ENCODE data around the gene NCAM2.

DNA sequence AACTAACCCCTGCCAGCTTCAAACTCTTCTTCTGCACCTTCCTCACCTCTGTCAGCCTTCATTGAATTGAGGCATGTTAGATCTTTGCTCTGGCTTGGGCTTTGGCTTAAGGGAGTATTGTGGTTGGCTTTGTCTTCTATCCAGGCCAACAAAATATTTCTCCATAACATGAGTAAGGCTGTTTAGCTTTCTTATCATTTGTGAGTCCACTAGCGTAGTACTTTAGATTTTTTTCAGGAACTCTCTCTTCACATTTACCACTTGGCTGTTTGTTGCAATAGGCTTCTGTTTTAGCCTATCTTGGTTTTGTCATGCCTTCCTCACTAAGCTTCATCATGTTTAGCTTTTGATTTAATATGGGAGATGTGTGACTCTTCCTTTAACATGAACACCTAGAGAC is 417.5 kb downstream of the NCAM2 start:
- no peak for TF ChIP-seq POLR2A (IDR thresholded peaks at IDR 0.05; ENCODE audit: borderline replicate concordance, extremely low read depth, insufficient read depth, insufficient read length)
- no peak for TF ChIP-seq POLR2AphosphoS5 (IDR thresholded peaks at IDR 0.05; ENCODE audit: low read depth, low read length)
- no peak for TF ChIP-seq SRF (IDR thresholded peaks at IDR 0.05; ENCODE audit: low read depth)

Data from HCT116 (cell line).